ENCODE data around the gene KRTAP1-5.
"Not testable (repeated sequence)": the region's sequence is repeated elsewhere in the genome, so short reads cannot be mapped to it uniquely, and the experiment has no call there.

Gene KRTAP1-5

GRCh38 chr17:41026715-41027471 lies at the start of gene KRTAP1-5:
KRTAP1-5 (minus strand) TSS chr17:41027208; CDS start chr17:41027155, 53 bp downstream.
- DNase-seq (ENCODE audit: low read depth) = no peak

GRCh38 chr17:41076788-41077187 lies 49.8 kb upstream of the KRTAP1-5 start:
- no peak for DNase-seq (ENCODE audit: low read depth)

GRCh38 chr17:41073676-41074075 lies 46.7 kb upstream of the KRTAP1-5 start:
- DNase-seq (ENCODE audit: low read depth) = no peak

GRCh38 chr17:41071606-41072360 lies 44.8 kb upstream of the KRTAP1-5 start:
- no peak for DNase-seq (ENCODE audit: low read depth)

DNA sequence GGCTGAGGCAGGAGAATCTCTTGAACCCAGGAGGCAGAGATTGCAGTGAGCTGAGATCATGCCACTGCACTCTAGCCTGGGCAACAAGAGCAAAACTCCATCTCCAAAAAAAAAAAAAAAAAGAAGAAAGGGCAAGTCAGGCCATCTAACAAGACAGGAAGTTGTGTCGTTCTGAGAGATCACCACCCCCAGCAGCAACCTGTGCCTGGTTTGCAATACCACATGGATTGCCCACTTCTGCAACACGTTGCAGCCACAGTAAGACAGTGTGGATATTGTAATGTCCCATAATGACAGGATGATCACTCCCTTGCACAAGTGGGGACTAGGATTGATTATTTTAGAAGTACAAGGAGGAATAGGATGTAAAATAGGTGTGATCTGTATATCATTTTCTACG lies 42.0 kb upstream of the KRTAP1-5 start:
- no peak for DNase-seq (ENCODE audit: low read depth)

GRCh38 chr17:41067281-41067680 lies 40.3 kb upstream of the KRTAP1-5 start:
- DNase-seq (ENCODE audit: low read depth) = no peak

DNA sequence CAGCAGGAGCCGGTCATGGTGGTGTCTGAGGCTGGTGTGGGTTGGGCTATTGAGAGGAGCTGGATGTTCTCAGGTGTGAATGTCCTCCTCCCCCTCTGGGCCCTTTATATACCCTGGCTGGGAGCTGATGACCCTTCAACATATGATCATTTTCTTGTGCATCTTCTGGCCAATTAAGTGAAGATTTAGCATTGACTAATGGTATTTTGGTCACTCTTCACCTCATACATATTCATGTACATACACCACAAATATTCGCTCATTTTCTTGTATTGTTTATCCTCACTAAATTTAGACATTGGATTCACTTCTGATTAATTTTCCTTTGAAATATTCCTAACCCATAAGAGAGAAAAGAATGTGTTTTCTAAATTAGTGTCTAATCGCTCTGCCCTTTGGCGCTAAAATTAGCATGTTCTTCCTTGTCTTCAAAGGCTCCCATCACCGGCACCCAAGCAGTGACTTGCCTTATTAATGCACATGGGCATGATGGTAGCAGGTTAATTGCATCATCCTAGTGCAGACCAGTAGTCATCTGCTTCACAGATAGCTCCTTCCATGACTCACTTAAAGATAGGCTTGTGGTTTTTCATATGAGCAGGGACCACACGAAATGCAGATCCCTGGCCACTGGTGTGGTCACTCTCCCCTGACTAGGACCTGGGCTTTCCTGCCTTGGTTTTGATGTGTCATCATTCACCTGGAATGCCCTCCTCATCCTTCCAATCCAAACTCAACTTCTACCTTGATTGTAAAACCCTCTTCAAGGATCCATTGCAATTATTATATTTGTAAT lies 39.0 kb upstream of the KRTAP1-5 start, which contains the start of gene KRTAP2-4:
Gene KRTAP2-4 (minus strand): TSS at position 51 of the 796 bp plus-strand sequence. CDS start 34 bp downstream, at position 17.
- no peak for DNase-seq (ENCODE audit: low read depth)

- DNase-seq (ENCODE audit: low read depth) = not testable (repeated sequence)
Measured at GRCh38 chr17:41065016-41065689, 38.1 kb upstream of the KRTAP1-5 start.

DNA sequence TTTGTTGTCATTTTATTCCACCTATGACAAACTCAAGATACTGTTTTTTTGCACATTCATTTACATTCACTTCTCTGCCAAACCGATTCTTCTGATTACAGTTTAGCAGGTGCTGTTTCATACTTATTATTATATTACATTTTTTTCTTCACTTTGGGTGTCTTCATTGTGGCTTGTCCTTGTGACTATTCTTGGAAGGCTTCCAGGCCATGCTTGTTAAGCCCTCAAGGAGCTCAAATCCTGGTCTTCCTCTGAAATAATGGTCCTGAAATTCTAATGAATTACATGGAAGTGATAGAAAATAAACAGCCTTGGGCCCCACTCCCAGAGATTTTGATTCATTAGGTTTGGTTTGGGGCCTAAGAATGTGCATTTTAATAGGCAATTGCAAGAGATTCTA lies 37.3 kb upstream of the KRTAP1-5 start:
- DNase-seq (ENCODE audit: low read depth) = no peak

DNA sequence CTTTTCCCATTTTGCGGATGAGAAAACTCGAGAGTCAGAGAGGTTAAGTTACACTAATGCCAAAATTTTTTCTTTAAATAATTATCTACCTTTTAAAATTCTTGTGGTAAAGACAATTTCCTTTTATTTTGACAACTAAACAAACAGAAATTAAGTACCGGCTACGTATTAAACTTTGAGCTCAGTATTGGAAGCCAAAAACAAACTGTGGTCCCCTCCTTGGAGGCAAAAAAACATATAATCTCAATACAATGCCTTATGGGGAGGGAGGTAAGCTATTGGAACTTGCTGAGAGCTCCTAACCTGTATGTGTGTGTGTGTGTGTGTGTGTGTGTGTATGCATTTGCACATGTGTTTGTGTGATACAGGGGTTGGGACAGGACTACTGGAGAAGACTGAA lies 36.4 kb upstream of the KRTAP1-5 start:
- no peak for DNase-seq (ENCODE audit: low read depth)

DNA sequence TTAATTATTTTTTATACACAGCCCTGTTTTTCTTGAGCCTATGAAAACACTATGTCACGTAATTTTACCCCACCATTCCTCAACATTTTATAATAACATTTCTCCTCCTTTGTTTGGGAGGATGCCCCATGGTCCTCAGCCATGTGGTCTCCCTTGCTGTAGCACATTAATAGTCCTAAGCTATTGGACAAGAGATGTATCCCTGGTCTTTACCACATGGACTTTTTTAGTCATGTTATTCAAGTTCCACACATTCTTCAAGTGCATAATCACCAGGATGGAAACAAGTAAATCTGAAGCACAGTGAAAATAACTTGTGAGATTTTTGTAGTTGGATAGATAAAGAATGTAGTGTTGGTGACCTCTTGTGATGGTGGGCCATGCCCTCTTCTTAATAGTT lies 35.0 kb upstream of the KRTAP1-5 start:
- DNase-seq (ENCODE audit: low read depth) = no peak

GRCh38 chr17:41060052-41060604 lies 33.1 kb upstream of the KRTAP1-5 start, which contains the start of gene KRTAP2-3:
KRTAP2-3 (minus strand) TSS chr17:41060114; CDS start chr17:41060050, 64 bp downstream.
- DNase-seq (ENCODE audit: low read depth) = no peak

DNA sequence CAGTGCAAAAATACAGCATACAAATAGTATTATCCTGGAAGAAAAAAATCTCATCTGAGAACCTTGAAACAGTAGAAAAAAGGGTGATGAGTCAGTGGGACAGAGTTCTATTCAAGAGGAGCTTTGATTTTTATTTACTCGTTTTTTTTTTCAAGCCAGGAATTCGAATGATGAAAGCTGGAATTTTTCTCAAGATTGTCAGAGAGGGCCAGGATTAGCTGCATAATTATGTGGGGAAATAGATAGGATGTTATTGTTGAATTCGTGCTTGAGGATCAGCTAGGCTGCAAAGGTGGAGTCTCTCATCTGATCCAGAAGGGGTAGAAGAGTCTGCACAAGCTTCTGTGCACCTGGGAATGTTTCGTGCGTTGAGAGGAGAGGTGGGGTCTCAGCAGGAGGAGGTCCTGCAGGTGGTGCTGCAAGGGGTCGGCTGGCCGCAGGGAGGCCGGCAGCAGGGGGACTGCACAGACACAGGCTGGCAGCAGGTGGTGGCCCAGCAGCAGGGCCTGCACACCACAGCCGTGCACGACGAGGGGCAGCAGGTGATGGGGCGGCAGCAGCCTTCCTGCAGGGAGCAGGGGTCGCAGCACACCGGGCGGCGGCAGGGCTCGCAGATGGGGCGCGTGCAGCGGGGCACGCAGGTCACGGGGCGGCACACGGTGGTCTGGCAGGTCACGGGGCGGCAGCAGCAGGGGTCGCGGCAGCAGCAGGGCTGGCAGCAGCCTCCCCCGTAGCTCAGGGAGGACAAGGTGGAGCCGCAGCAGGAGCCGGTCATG lies 32.5 kb upstream of the KRTAP1-5 start:
- DNase-seq (ENCODE audit: low read depth) = not testable (repeated sequence)

DNA sequence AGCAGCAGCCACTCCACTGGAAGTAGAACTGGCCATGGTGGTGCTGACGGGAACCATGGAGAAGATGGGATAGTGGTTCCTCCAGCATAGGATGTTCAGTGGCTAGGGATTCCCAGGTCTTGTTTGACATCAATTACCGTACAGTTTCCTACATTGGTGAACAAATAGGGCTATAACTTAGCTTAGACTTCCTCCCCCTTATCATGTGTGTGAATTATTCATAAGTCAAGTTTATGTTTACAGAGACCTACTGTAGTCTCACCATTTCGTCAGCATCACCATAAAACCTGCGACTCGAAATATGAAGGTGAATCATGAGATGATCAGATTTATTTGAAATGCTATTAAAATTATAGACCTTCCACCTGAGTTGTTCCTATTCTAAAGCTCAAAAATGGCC lies 31.7 kb upstream of the KRTAP1-5 start:
- no peak for DNase-seq (ENCODE audit: low read depth)

- no peak for DNase-seq (ENCODE audit: low read depth)
Measured at GRCh38 chr17:41057547-41057946, 30.5 kb upstream of the KRTAP1-5 start.

GRCh38 chr17:41055130-41055529 lies 28.1 kb upstream of the KRTAP1-5 start, which contains the start of gene KRTAP2-2:
KRTAP2-2 (minus strand) TSS chr17:41055230; CDS start chr17:41055211, 19 bp downstream.
- DNase-seq (ENCODE audit: low read depth) = not testable (repeated sequence)

- not testable (repeated sequence) for DNase-seq (ENCODE audit: low read depth)
Measured at GRCh38 chr17:41054556-41054955, 27.5 kb upstream of the KRTAP1-5 start.

- no peak for DNase-seq (ENCODE audit: low read depth)
Measured at GRCh38 chr17:41054025-41054424, 27.0 kb upstream of the KRTAP1-5 start.

- no peak for DNase-seq (ENCODE audit: low read depth)
Measured at GRCh38 chr17:41052566-41052965, 25.6 kb upstream of the KRTAP1-5 start.

DNA sequence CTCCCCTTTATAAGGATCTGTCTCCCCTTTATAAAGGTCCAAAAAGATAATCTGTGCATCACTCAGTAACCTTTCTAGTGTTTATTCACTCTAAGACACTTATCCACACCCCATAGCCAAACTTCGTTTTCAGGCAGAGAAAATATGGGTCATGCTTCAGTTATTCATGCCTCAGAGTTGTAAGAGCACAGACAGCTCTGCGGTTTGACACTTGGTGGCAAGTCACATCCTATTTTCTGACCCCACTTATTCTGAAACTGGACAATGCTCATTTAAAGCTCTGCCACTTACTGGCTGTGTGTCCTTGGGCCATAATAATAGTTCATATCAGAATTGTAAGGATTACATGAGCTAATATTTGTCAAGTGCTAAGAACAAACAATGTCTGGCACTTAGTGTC lies 22.1 kb upstream of the KRTAP1-5 start:
- no peak for DNase-seq (ENCODE audit: low read depth)

Data from activated gamma-delta T cell treated with anti-CD3 and anti-CD28 coated beads, Interleukin-2, amount 50 U/mL, for 16 hours (primary cell).